GM19238 (cell line): ENCODE measurements around the gene CFTR.
"Not testable (repeated sequence)": the region's sequence is repeated elsewhere in the genome, so short reads cannot be mapped to it uniquely, and the experiment has no call there.

Source experiments
- DNase-seq: peaks from one replicate; pipeline ENCODE4 v3.0.0; 2011; ENCODE audit warnings: low spot score; ENCODE audit not compliant: insufficient read length

CFTR gene

GRCh38 chr7:117495308-117495707 lies 15.5 kb downstream of the CFTR start:
- DNase-seq, result no peak

- DNase-seq, result no peak
Observed at GRCh38 chr7:117502331-117502730, 22.5 kb downstream of the CFTR start.

DNA sequence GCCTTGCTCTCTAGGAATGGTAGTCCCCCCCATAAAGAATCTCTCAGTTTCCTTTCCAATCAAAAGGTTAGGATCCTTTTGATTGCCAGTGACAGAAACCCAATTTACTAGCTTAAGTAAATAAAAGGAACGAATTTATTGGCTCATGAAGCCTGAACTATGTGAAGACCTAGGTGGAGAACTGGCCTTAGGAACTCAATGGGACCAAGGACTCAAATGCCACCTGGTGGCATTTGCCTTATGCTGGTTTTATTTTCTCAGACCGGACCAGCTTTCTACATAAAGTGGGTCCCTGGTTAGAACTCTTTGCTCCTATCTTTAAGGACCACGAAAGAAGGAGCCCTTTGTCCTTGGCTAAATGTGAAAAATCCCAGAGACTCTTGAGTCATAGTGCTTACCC lies 25.4 kb downstream of the CFTR start:
- no peak for DNase-seq

DNA sequence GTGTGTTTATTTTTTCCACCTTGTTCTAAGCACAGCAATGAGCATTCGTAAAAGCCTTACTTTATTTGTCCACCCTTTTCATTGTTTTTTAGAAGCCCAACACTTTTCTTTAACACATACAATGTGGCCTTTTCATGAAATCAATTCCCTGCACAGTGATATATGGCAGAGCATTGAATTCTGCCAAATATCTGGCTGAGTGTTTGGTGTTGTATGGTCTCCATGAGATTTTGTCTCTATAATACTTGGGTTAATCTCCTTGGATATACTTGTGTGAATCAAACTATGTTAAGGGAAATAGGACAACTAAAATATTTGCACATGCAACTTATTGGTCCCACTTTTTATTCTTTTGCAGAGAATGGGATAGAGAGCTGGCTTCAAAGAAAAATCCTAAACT lies 28.9 kb downstream of the CFTR start:
- no peak for DNase-seq

- DNase-seq, result not testable (repeated sequence)
Observed at GRCh38 chr7:117517194-117517593, 37.4 kb downstream of the CFTR start.

DNA sequence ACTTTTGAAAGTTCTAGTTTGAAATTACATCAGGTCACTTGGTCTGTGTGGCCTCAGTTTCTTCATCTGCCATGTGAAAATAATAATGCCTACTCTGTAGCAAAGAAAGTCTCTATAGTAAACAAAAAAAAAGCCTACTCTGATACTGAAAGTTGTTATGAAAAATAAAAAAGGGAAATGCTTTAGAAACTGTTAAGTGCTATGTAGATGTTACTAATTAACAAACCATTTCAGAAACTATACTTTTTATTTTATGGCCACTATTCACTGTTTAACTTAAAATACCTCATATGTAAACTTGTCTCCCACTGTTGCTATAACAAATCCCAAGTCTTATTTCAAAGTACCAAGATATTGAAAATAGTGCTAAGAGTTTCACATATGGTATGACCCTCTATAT lies 50.6 kb downstream of the CFTR start:
- no peak for DNase-seq

GRCh38 chr7:117531595-117532244 lies 51.9 kb downstream of the CFTR start:
- DNase-seq, result no peak

DNA sequence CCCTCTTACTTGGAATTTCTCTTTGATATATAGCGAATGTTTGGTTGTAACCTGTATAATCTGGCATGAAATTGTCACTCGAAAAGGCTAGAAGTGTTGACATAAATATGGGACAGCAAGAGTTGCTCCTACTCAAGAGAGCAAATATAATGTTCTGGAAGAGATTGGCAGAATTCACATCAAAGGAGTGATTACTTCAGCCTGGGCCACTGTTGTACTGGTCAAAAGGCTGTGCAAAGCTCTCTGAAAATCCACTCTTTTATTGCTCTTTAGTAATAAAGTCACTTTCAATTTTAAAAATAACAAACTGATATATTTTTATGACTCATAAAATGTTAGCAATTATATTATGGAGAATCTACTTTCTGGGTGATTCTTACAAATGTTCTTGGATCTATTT lies 58.2 kb downstream of the CFTR start:
- DNase-seq, result no peak

DNA sequence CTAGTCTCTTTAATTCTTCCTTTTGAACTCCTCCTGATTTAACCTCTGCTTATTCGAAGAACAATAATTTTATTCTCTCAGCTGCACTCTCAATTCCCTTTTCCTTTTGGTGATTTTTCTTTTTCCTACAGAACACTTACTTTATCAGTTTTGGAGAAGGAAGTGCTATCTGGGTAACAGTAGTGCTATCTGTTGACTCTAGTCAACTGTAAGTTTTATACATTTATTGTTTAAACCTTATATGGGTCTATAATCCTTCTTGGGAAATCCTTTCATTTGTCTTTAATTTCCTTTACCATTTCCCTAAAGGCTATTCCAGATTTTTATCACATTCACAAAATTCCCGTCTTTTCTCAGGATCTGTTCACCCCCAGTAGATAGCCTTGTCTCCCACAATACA lies 64.2 kb downstream of the CFTR start:
- DNase-seq, result no peak

DNA sequence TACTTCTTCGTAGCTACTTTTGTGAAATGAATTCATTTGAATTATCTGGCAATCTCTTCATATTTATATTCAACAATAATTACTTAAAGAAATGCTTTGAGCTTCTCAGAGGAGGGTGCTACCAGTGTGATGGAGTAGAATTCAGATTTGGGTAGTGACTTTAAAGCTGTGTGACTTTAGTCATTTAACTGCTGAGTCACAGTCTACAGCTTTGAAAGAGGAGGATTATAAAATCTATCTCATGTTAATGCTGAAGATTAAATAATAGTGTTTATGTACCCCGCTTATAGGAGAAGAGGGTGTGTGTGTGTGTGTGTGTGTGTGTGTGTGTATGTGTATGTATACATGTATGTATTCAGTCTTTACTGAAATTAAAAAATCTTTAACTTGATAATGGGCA lies 68.2 kb downstream of the CFTR start:
- no peak for DNase-seq

GRCh38 chr7:117550625-117551024 lies 70.8 kb downstream of the CFTR start:
- no peak for DNase-seq

DNA sequence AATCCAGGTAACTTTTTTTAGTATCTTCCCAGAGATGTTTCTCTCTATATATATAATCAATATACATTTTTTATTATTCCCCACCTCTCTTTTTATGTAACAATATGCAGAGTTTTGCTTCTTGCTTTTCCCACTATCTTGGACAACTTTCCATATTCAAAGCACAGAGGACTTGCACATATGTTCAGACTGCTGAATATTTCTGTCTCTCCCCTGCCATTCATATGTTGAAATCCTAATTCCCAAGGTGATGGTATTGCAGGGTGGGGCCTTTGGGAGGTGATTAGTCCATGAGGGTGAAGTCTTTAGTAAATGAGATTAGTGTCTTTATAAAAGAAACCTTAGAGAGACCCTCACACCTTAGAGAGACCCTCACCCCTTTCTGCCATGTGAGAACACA lies 72.8 kb downstream of the CFTR start:
- no peak for DNase-seq

DNA sequence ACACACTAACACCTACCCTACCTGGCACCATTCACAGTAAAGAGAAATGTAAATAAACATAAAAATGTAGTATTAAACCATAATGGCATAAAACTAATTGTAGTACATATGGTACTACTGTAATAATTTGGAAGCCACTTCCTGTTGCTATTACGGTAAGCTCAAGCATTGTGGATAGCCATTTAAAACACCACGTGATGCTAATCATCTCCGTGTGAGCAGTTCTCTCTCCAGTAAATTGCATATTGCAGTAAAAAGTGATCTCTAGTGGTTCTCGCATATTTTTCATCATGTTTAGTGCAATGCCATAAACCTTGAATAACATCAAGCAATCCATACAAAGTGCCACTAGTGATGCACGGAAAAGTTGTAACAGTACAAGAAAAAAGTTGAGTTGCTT lies 75.4 kb downstream of the CFTR start:
- no peak for DNase-seq

- no peak for DNase-seq
Observed at GRCh38 chr7:117559391-117559790, 79.6 kb downstream of the CFTR start.

GRCh38 chr7:117560030-117560429 lies 80.2 kb downstream of the CFTR start:
- no peak for DNase-seq

DNA sequence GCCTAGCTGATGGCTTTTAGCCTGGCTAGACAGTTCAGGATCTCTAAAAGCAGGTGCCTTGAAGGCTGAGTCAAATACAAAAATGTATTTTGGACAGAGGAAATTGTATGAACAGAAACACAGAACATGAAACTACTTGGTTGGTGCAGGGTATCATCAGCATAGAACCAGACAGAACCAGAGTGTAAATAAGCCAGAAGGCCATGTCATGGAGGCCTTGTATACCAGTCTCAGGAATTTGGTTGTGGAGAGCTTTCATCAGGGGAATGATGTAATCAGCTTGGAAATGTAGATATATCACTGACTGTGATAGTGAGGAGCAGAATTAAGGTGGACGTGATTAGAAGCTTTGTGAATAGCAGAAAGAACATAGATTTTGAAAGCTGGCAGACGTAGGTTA lies 82.9 kb downstream of the CFTR start:
- DNase-seq, result no peak

GRCh38 chr7:117564080-117564479 lies 84.3 kb downstream of the CFTR start:
- no peak for DNase-seq

DNA sequence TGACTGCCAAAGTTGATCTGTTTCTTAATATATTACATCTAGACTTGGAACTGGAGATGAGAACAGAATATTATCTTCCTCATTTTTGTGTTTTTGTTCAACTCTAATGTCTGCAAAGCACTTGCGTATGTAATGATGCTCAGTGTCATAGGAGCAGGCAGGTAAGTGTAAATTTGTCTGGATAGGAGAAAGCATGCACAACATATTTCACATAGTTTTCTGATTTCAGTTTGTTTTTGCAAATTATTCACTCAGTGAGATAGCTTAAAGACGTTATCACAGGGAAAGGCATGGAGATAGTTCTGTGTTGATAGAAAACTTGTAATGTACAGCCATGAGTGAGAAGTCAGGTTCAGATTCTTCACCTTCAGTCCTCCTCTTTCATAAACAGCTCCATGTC lies 84.8 kb downstream of the CFTR start:
- no peak for DNase-seq

DNA sequence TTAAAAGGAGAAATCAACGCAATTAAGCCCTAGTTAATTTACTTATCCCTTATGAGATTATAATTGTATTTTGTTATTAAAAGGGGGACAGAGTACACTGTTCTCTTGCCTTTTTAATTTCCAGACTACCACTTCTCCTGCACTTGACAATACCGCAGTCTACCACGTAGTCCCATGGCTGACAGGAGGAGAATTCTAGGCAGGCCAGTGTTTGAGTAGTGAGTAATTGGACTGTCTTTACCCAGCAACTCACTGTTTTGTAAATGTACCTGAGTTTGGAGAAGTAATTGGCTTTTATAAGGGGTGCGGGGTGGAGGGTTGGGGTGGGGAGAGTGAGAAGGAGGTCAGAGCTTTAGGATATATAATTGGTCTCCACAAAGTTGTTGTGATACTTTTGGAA lies 85.4 kb downstream of the CFTR start:
- no peak for DNase-seq

DNA sequence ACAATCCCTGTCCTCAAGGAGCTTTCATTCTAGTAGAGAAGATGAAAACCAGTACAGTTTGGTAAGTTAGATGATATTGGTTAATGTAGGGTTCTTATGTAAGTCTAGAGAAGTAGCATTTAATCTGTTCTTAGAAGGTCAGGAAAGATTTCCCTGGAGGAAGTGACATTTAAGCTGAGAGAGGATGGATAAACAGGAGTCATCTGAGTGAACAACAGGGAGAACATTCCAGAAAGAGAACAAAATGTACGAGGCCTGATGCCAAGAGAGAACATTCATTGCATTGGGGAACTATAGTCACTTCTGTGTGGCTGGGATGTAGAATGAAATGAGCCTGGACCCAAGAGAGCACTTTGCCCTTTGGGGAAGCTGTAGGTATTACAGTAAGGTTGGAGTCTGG lies 88.0 kb downstream of the CFTR start:
- no peak for DNase-seq

- no peak for DNase-seq
Observed at GRCh38 chr7:117572856-117573620, 93.2 kb downstream of the CFTR start.

DNA sequence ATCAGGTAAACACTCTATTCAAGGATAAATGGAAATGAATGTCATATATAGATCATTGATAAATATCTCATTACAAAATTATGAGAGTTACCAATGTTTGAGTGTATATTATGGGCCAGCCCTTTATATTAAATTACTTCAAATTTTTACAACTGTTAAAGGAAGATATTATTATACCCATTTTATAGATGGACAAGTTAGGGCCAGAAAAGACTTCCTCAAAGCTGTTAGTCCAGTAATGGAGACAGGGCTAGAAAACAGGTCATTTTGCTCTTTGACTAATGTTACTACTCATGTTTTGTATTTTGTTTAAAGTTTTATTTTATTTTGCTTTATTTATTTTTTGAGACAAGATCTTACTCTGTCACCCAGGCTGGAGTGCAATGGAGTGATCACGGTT lies 101.6 kb downstream of the CFTR start:
- no peak for DNase-seq

DNA sequence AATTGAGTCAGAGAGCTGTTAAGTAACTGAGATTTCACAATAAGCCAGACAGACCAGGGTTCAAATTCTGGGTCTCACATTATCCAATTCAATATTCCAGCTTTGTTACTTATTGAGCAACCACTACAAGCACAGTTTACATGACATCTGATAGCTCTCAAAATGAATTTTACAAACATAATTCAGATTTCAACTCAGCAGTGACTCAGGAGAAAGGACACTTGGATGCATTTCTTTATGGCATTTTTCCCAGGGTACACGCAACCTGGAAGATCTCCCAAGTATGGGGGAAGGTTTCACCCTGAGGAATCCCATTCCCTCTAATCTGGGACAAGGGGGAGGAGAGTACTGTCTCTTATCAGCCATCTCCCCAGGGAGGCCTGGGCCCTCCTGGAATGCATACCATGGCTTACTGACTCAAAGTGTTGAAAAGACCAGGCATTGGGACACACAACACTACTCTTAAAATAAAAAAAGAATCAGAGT lies 102.4 kb downstream of the CFTR start:
- no peak for DNase-seq
